Renal cortex interstitium (tissue), 11 donors: Measurements from ENCODE around the gene SATB1. TPM values are rescaled to one million over a fixed set of nuclear protein-coding genes. Genes with fewer than 3 reads are reported as not detected.

Experiments
- DNase-seq, 11 donors: peaks; one replicate each; pipeline ENCODE4 v3.0.0-alpha.2; 2013; ENCODE audit warnings: low read depth in 9 of 11, low spot score in 4 of 11; ENCODE audit errors: extremely low read depth in 1 of 11
- polyA plus RNA-seq, 3 donors: library from polyadenylated mRNA; unstranded; fragments of 120-200 nt; gene quantifications; one replicate each; pipeline ENCODE4 v1.2.1, GENCODE V29; 2013; ENCODE audit not compliant: insufficient read length in 3 of 3

SATB1 gene
- polyA plus RNA-seq, 3 donors, result 37.2 to 44.7 (median 42.9) TPM

GRCh38 chr3:18379647-18380046 lies 45.5 kb downstream of the SATB1 start:
- DNase-seq, result no peak

- no peak for DNase-seq
Observed at GRCh38 chr3:18378218-18378617, 46.9 kb downstream of the SATB1 start.

- DNase-seq, result no peak
Observed at GRCh38 chr3:18376682-18377081, 48.5 kb downstream of the SATB1 start.

GRCh38 chr3:18372786-18373405 lies 52.2 kb downstream of the SATB1 start:
- DNase-seq, result no peak

- no peak for DNase-seq
Observed at GRCh38 chr3:18370672-18371071, 54.5 kb downstream of the SATB1 start.

- DNase-seq, result no peak
Observed at GRCh38 chr3:18369551-18370185, 55.5 kb downstream of the SATB1 start.

- no peak for DNase-seq
Observed at GRCh38 chr3:18366258-18366657, 58.9 kb downstream of the SATB1 start.

GRCh38 chr3:18363338-18363737 lies 61.8 kb downstream of the SATB1 start:
- DNase-seq, result no peak

GRCh38 chr3:18357747-18358146 lies 67.4 kb downstream of the SATB1 start:
- no peak for DNase-seq

- no peak for DNase-seq
Observed at GRCh38 chr3:18355832-18356231, 69.3 kb downstream of the SATB1 start.

- DNase-seq, result no peak
Observed at GRCh38 chr3:18354701-18355100, 70.4 kb downstream of the SATB1 start.

- no peak for DNase-seq
Observed at GRCh38 chr3:18351823-18352744, 73.1 kb downstream of the SATB1 start.

GRCh38 chr3:18351069-18351628 lies 74.0 kb downstream of the SATB1 start:
- DNase-seq, result no peak

- DNase-seq, result no peak
Observed at GRCh38 chr3:18349197-18349798, 75.8 kb downstream of the SATB1 start.

GRCh38 chr3:18346097-18346496 lies 79.0 kb downstream of the SATB1 start:
- no peak for DNase-seq

GRCh38 chr3:18345015-18345367 lies 80.1 kb downstream of the SATB1 start:
- DNase-seq, result no peak

GRCh38 chr3:18344306-18345014 lies 80.7 kb downstream of the SATB1 start:
- no peak for DNase-seq

- no peak for DNase-seq
Observed at GRCh38 chr3:18343809-18344208, 81.3 kb downstream of the SATB1 start.
